ENCODE data around the gene USP25.

Gene USP25

DNA sequence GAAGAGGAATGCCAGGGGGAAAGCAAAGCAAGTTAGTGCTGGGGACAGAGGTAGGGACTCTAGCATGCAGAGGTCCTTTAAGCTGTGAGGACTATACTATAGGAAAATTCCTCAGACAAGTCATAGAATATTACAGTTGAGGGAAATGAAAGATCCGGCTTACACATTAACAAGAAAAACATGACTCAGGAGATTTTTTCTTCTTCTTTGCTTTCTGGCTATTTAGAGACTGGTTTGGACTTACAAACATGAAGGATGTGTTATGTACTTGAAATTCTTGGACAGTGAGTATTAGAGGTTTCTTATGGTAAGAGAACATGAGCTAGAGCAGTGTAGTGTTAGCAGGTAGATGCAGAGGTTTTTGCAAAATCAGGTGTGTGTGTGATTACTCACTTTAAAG, 24.9 kb downstream of the USP25 start:
- TF ChIP-seq, protein P1, sequence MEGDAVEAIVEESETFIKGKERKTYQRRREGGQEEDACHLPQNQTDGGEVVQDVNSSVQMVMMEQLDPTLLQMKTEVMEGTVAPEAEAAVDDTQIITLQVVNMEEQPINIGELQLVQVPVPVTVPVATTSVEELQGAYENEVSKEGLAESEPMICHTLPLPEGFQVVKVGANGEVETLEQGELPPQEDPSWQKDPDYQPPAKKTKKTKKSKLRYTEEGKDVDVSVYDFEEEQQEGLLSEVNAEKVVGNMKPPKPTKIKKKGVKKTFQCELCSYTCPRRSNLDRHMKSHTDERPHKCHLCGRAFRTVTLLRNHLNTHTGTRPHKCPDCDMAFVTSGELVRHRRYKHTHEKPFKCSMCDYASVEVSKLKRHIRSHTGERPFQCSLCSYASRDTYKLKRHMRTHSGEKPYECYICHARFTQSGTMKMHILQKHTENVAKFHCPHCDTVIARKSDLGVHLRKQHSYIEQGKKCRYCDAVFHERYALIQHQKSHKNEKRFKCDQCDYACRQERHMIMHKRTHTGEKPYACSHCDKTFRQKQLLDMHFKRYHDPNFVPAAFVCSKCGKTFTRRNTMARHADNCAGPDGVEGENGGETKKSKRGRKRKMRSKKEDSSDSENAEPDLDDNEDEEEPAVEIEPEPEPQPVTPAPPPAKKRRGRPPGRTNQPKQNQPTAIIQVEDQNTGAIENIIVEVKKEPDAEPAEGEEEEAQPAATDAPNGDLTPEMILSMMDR (IDR thresholded peaks at IDR 0.05; ENCODE audit: control insufficient read depth, insufficient read depth, low read depth, low read length, missing control alignments) = no peak
- no peak overlapping the region for H3K4me3 ChIP-seq (ENCODE audit: control insufficient read depth, low read depth, low read length)
- DNase-seq (ENCODE audit: low read depth) = no peak

DNA sequence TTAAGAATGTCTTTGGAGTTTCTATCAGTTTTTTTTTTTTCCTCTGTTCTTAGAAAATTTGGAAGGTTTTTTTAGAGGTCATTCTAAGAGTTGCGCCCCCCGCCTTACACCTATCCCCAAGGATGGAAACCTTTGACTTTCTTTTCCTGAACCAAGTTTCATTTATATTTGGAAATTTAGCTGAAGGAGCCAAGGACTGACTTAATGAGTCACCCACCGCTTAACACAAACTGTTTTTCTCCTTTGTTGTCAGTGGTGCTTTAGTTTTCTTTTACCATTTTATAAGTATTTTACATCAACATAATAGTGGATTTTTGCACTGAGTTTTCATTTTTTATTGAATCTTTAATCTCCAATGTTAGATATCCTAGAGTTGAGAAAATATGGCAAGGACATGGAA, 25.3 kb downstream of the USP25 start:
- no peak overlapping the region for H3K4me3 ChIP-seq (ENCODE audit: control insufficient read depth, low read depth, low read length)

DNA sequence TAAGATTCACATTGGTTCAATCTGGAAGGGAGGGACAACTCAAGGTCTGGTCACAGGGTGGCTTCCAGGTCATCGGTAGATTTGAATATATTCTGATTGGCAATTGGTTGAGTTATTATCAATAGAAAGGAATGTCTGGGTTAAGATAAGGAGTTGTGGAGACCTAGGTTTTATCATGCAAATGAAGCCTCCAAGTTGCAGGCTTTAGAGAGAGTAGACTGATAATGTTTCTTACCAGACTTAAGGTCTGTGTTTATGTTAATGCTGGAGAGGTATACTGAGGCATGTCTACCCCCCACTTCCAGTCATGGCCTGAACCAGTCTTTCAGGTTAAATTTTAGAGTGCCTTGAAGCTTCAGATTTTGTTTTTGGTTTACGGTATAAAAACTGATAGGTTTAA, 29.7 kb downstream of the USP25 start:
- no peak for DNase-seq (ENCODE audit: low read depth)
- no peak overlapping the region for H3K4me3 ChIP-seq (ENCODE audit: control insufficient read depth, low read depth, low read length)
- TF ChIP-seq, protein P1 (IDR thresholded peaks at IDR 0.05; ENCODE audit: control insufficient read depth, insufficient read depth, low read depth, low read length, missing control alignments) = no peak

More for the DNA sequence above, 25.3 kb downstream of the USP25 start:
- DNase-seq (ENCODE audit: low read depth) = no peak
- TF ChIP-seq, protein P1 (IDR thresholded peaks at IDR 0.05; ENCODE audit: control insufficient read depth, insufficient read depth, low read depth, low read length, missing control alignments) = no peak

DNA sequence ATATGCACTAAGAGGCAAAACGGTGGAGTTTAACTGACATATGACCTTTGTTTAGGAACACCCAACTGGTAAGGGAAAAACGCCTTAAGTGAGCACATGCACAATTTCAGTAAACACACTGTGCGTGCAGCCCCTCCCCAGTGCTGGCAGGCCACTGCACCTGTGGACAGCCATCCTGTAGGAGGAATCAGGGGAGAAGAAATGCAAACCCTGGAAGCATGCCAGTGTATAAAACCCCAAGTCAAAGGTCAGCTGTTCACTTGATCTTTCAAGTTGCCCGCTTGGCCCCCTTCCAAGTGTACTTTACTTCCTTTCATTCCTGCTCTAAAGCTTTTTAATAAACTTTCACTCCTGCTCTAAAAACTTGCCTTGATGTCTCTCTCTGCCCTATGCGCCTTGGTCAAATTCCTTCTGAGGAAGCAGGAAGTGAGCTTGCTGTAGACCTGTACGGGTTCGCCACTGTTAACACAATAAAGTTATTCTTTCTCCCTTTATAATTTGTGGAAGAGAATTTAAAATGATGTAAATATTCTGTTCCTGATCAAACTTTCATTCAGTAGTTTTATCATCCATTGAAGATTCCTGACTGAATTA, 31.8 kb downstream of the USP25 start:
- no peak overlapping the region for H3K4me3 ChIP-seq (ENCODE audit: control insufficient read depth, low read depth, low read length)
- DNase-seq (ENCODE audit: low read depth) = no peak
- TF ChIP-seq, protein P1 (IDR thresholded peaks at IDR 0.05; ENCODE audit: control insufficient read depth, insufficient read depth, low read depth, low read length, missing control alignments) = no peak

DNA sequence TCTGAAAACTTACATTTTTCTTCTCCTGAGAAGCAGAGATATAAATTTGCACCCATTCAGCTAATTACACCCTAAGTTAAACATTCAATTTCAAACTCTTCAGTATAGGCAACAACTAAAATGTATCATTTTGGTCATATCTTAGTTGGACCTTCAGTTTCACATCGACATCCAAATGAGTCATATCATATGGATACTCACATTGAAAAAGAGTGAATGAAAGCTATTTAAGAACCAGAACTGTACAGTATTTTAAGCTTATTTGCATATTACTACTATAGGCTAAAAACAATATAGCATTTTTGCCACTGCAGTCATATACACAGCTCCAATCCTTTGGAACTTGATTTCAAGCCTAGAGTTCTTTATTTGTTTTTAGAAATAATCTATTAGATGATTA, 33.6 kb downstream of the USP25 start:
- no peak overlapping the region for H3K4me3 ChIP-seq (ENCODE audit: control insufficient read depth, low read depth, low read length)
- TF ChIP-seq, protein P1 (IDR thresholded peaks at IDR 0.05; ENCODE audit: control insufficient read depth, insufficient read depth, low read depth, low read length, missing control alignments) = no peak
- DNase-seq (ENCODE audit: low read depth) = no peak

DNA sequence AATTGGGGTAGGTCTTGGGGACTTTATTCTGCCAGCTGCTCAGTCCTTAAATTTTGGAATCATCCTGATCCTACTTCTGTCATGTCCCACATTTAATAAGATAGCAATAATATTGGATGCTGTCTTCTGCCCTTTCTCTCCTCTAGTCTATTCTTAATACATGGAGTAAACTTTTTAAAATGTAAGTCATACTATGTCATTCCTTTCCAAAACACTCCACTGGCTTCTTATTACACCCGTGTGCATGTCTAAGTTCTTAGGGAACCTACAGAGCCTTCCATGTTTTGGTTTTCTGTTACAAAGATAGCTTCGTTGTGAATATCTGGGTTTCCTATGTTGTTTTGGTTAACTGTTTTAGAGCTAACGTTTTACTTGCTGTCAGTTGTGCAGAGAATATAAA, 35.1 kb downstream of the USP25 start:
- TF ChIP-seq, protein P1 (IDR thresholded peaks at IDR 0.05; ENCODE audit: control insufficient read depth, insufficient read depth, low read depth, low read length, missing control alignments) = no peak
- H3K4me3 ChIP-seq (ENCODE audit: control insufficient read depth, low read depth, low read length) = no peak overlapping the region
- no peak for DNase-seq (ENCODE audit: low read depth)

Measured in AG09309 (cell line).